Measurements from ENCODE around the gene ARHGAP30.
"Not testable (repeated sequence)": the region's sequence is repeated elsewhere in the genome, so short reads cannot be mapped to it uniquely, and the experiment has no call there.

Gene ARHGAP30, protein sequence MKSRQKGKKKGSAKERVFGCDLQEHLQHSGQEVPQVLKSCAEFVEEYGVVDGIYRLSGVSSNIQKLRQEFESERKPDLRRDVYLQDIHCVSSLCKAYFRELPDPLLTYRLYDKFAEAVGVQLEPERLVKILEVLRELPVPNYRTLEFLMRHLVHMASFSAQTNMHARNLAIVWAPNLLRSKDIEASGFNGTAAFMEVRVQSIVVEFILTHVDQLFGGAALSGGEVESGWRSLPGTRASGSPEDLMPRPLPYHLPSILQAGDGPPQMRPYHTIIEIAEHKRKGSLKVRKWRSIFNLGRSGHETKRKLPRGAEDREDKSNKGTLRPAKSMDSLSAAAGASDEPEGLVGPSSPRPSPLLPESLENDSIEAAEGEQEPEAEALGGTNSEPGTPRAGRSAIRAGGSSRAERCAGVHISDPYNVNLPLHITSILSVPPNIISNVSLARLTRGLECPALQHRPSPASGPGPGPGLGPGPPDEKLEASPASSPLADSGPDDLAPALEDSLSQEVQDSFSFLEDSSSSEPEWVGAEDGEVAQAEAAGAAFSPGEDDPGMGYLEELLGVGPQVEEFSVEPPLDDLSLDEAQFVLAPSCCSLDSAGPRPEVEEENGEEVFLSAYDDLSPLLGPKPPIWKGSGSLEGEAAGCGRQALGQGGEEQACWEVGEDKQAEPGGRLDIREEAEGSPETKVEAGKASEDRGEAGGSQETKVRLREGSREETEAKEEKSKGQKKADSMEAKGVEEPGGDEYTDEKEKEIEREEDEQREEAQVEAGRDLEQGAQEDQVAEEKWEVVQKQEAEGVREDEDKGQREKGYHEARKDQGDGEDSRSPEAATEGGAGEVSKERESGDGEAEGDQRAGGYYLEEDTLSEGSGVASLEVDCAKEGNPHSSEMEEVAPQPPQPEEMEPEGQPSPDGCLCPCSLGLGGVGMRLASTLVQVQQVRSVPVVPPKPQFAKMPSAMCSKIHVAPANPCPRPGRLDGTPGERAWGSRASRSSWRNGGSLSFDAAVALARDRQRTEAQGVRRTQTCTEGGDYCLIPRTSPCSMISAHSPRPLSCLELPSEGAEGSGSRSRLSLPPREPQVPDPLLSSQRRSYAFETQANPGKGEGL

DNA sequence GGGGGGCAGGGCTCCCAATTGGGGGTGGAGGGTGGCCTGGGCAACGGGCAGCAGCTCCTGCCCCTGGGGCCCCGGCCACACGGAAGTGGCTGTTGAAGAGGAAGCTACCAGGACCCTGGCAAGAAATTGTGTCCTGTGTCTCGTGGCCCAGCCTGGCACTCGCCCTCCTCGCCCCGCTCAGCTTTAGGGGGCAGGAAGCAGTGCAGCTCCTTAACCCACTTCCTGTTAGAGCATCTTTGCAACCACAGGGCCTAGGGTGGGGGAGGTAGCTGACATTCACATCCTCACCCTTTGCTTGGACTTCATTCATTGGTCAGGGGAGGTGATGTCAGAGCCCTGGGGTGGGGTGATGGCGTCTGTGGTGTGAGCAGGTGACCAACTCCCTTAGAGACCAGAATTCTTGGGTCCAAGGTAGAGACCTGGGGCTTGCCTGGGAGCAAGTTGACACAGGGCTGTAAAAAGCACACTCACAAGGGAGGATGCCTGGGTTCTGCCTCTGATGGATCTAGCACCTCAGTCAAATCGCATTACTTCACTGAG, at the start of gene ARHGAP30:
Gene ARHGAP30 (minus strand): TSS at position 161 of the 540 bp plus-strand sequence. CDS start 267 bp downstream, outside the sequence.
- DNase-seq = peak; percentile 79

DNA sequence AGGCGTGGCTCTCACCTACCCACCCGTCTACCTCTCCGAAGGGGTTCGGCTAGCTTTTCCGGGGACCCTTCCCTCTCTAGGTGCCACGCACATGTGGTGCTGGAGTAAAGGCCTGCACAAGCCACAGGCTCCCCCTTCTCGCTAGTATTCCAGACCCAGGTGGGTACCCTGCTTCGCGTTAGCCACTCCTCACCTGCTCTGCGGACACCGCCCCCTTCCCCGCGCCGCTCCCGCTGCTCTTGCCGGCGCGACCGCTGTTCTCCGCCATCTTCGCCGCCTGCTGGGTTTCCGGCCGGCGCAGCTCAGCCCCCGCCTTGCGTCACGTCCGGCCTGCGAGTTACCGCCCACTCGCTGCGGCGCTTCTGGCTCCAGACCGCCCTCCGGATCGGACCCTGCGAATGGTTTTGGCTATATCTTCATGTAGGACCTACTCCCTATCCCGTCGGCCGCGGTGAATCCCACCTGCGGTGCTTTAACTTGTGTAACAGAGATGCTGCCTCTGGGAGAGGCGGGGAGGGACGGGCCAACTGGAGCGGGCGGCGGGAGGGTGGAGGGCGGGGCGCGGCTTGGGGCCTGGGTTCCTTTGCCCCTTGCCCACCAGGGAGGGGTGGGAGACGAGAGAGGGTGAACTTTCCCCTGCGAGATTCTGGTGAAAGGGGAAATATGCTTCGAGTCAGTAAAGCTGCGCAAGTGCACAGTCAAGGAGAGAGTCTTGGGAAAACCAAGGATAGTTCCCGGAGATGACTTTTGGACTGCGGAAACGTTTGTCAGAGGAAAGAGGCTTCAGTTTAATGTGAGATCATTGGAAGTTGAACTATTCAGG, 48.3 kb upstream of the ARHGAP30 start, which contains the start of the genes NIT1 and PFDN2:
Gene NIT1 (plus strand): TSS at position 347 of the 823 bp plus-strand sequence. CDS start 72 bp downstream, at position 419.
Gene PFDN2 (minus strand): TSS at position 279 of the 823 bp plus-strand sequence. CDS start 11 bp downstream, at position 268.
- DNase-seq = peak; percentile 85

DNA sequence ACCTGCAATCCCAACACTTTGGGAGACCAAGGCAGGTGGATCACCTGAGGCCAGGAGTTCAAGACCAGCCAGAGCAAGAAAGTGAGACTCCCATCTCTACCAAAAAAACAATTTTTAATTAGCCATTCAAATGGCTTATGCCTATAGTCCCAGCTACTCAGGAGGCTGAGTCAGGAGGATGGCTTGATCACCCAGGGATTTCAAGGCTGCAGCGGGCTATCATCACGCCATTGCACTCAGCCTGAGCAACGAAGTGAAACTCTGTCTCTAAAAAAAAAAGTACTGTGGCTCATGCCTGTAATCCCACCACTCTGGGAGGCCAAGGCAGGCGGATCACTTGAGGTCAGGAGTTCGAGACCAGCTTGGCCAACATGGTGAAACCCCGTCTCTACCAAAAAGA, 46.3 kb upstream of the ARHGAP30 start:
- not testable (repeated sequence) for DNase-seq

DNA sequence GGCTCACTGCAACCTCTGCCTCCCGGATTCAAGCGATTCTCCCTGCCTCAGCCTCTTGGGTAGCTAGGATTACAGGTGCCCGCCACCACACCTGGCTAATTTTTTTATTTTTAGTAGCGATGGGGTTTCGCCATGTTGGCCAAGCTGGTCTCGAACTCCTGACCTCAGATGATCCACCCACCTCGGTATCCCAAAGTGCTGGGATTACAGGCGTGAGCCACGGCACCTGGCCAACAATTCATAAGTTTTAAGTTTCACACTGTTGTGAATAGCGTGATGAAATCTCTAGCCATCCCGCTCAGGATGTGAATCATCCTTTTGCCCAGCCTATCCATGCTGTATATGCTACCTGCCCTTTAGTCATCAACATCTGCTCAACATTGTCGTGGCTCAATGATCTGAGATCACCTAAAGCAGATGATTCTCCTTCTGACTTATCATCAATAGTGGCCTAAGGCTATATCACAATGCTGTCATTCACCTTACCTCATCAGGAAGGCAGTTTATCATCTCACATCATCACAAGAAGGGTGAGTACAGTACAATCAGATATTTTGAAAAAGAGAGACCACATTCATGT, 45.5 kb upstream of the ARHGAP30 start:
- peak; percentile 29 for DNase-seq

DNA sequence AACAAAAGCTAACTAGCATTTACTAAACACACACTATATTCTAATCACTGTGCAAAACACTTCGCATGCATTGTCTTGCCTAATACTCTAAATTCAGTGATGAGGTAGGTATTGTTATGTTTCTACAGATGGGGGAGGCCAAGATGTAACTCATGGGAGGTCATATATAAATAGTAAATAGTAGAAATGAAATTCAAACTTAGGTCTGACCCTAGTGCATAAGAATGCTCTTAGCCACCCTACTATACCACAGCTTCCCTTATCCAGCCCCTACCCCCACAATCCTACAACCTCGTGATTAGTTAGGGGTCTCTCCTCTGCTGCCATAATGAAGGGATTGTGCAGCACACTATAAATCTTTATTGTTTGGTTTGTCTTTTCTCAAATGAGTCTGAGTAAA, 44.9 kb upstream of the ARHGAP30 start:
- no peak for DNase-seq

DNA sequence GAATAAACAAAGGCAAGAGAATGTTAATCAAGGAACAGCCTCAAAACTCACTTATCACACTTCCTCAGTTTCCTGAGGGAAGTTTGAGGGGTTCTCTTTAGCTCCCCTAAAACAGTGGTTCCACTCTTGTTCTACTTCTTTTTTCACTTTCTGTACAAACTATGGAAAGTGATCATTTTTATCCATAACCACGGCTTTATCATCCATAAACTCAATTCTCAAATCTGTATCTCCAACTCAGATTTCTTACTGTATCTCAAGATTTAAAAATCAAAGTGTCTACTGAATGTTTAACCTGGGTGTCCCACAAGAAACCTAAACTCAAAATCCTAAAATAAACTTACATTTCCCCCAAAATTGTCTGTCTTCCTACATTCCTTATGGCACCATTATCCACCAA, 44.2 kb upstream of the ARHGAP30 start:
- DNase-seq = no peak

DNA sequence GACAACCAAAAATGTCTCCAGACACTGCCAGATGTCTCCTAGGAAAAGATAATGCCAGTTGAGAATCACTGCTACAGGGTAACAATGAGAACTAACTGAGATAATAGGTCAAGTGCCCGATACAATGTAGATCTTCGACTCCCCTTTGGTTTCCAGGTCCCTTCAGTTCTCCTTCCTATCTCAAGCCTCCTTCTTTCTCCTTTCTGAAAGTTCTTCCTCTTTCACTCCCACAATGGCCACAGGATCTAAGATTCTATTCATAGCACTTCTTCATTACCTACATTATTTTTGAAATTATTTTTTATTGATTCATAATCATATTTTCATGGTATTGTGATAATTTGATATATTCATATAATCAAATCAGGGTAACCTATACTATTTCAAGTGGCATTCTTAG, 41.8 kb upstream of the ARHGAP30 start:
- DNase-seq = no peak

DNA sequence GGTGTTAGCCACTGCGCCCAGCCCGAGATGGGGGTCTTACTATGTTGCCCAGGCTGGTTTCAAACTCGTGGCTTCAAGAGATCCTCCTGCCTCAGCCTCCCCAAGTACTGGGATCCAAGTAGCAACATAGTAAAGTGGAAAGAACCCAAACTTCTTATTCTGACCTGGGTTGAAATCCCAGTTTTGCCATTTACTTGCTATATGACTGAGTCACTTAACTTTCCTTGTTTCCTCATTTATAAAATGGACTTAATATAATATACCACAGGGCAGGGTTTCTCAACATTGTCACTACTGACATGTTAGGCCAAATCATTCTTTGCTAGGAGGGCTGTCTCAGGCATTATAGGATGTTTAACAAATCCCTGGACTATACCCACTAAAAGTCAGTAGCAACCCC, 41.4 kb upstream of the ARHGAP30 start:
- DNase-seq = no peak

DNA sequence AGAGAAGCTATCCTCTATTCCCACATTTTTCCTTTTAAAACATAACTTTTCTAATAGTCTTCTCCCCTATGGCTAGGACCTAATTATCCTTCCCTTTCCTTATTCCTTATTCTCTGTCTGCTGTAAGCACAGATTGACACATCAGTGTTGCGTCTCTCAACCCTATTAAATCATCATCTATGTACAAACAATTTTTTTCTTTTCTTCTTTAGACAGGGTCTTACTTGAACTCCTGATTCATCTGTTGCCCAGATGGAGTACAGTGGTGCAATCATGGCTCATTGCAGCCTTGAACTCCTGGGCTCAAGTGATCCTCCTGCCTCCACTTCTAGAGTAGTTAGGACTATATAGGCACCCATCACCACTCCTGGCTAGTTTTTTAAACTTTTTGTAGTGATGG, 36.7 kb upstream of the ARHGAP30 start:
- no peak for DNase-seq

DNA sequence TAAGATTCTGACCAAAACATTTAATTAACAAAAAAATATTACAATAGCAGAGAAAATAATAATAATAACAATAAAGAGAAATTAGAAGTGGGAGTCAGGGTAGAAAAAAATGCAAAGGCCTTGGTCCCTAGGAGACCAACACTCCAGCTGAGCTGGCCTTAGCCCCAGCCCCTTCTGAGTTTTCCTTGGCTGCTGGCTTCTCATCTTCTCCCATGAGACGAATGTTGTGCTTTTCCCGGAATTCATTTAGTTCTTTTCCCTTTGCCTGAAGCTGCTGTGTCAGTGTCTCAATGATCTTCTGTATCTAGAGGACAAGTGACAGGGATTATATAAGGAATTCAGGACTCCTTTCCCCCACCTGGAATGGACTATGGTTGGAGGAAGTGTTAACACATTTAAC, 30.9 kb upstream of the ARHGAP30 start:
- no peak for DNase-seq

DNA sequence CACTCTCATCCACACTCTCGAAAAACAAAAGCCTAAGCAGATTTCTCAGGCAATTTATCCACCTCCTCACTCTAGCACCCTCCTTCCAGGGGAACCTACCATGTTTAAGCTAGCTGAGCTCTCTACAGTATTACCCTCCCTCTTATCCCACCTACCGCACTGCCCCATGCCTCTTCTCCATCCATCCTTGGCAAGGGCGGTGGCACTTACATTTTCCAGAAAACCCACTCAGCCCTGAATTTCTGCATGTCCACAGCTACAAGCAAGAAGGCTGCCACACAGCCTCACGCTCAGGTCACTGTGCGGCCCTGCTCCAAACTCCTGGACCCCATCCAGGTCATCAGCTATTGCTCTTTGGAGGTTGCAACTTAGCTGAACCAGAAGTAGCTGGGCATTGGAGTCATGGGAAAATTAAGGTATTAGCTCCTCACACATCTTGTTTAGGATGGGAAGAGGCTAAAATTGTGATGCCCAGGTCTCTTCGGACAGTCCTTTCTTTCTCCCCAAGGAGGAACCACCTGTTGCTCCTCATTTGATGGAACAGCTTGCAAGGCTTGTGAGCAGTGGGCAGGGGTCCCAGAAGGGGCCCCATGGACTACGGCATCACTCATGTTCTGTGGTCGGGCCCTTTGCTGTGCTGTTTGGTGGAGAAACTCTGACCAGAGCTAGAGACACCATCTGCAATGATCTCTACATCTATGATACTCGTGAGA, 29.6 kb upstream of the ARHGAP30 start:
- no peak for DNase-seq

DNA sequence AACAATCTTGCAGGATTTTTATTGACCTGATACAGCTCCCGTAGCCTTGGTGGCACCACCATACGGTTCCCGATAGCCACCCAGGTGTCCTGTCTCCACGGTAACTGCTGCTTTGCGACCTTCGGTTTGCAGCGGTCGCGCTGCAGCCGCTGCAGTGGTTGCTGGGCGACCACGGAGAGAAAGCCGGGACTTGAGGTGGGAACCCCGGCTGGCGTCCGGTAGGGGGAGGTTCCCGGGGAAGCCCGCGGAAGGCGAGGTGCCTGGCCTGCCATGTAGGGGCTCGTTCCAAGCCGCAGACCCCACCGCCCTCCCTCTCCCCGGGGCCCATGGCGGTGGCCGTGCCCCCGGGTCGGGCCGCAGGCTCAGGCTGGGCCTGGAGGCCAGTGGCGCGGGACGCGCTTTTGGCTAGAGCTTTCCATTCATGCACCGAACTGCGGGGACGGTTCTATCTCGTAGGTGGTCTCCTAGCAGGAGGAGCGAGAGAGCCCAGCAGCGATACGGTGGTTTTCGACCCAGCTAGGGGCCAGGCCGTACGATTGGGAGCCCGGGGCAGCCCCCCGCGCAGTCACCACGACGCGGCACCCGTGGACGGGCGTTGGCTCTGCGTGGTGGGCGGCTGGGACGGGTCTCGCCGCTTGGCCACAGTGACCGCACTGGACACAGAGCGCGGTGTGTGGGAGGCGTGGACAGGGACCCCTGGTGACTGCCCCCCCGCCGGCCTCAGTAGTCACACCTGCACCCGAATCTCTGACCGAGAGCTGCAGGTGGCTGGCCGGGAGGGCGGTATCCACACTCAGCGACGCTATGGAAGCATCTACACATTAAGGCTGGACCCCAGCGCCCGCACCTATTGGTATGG, 28.7 kb upstream of the ARHGAP30 start, which contains the start of gene KLHDC9:
Gene KLHDC9 (plus strand): TSS at position 152 of the 859 bp plus-strand sequence. CDS start 175 bp downstream, at position 327.
- peak; percentile 56 for DNase-seq

DNA sequence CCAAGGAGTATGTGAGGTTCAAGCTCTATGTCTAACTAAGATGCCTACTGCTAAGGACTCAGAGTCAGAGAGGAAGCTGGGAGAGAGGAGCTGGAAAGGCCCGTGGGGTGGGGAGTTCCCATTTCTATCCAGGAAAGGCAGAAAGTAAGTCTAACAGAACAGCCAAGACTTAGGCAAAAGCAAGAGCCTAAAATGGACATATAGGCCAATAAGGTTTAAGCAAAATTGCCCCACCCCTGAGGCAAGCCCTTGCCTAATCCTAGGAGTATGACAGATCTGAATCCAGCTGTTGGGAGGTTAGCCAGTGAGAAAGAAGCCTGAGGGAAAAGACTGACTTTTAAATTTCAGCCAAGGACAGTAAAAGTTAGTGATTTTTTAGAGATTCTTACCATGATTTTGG, 26.8 kb upstream of the ARHGAP30 start:
- DNase-seq = no peak

DNA sequence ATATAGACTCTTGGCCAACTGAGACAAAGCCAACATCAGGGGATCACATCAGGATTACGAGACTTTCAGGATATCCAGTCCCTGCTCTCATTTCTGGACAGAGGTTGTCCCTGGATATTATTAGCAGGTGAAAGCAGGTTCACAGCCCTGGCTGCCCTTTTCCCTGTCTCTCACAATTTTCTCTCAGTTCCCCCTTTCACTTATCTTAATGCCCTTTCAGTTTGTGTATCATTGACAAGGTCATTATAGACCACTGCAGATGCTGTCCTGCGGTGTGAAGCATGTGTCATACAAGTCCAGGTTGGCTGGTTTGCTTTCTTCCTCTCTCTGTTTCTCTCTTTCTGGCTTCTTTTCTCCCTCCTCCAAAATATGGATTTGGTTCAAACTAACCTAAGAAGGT, 26.3 kb upstream of the ARHGAP30 start:
- DNase-seq = no peak

DNA sequence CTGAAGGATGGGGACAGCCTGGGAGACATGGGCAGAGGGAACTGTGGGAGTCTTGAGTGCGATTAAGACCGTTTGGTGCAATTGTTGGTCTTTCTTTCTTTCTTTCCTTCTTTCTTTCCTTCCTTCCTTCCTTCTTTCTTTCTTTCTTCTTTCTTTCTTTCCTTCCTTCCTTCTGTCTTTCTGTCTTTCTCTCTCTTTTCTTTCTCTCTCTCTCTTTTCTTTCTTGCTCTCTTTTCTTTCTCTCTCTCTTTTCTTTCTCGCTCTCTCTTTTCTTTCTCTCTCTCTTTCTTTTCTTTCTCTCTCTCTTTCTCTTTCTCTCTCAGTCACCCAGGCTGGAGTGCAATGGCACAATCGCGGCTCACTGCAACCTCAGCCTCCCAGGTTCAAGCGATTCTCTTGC, 25.5 kb upstream of the ARHGAP30 start:
- DNase-seq = no peak

DNA sequence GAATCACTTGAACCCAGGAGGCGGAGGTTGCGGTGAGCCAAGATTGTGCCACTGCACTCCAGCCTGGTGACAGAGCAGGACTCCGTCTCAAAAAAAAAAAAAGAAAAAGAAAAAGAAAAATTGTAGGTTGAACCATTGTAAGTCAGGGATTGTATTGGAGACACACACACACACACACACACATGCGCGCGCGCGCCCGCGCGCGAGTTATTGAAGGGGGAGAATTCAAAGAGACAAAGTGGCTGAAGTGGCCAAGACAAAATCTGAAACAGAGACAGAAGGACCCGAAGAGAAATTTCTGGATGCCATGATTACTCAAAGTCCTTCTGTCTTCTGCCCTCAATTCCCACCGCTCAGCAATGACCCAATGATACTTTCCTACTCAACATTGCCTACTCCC, 24.8 kb upstream of the ARHGAP30 start:
- no peak for DNase-seq

DNA sequence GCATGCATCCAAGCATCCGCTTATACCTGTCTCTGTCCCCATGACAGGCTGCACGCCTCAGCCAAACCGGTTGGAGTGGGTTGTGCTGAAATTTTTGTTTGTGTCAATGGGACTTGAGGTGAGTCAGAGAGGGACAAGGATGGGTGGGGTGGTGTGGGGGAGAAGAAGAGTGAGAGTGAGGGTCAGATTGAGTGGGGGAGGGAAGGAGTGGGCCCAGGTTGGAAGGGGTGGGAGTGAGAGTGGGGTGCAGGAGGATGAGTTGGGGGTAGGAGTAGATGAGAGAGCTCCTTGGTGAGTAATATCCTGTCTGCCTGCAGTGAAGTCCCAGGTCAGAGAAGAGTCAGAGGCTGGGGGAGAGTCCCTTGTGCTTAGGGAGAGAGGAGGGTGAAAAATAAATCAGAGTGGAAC, 22.9 kb upstream of the ARHGAP30 start:
- DNase-seq = peak; percentile 51

DNA sequence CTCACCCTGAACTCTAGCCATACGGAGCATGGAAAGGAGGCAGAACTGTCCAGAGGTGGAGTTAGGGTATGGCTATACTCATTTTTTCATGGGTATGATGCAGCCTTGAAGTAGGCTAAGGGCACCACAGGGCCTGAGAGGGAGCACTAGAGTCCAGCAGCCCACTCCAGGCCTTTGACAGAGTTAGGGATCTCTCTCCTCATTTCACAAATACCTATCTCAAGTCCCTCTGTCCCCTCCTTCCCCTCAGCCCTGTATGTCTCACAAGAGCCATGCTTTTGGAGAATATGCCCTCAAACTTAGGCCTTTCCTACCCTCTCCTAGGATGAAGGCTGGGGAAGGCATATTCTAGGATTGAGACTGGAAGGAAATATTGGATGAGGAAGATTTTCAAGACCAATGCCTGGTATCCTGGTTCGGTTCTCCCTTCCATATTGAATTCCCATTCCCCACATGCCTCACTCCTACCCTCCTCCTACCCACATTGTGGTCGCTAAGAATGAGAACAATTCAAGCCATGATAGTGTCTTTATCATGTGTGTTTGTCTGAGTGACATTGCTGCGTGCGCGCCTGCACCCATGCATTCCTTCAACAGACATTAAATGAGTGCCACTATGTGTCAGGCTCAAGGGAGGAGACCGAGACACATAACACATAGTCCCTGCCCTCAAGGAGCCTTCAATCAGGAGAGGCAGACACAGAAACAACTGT, 22.3 kb upstream of the ARHGAP30 start:
- no peak for DNase-seq

DNA sequence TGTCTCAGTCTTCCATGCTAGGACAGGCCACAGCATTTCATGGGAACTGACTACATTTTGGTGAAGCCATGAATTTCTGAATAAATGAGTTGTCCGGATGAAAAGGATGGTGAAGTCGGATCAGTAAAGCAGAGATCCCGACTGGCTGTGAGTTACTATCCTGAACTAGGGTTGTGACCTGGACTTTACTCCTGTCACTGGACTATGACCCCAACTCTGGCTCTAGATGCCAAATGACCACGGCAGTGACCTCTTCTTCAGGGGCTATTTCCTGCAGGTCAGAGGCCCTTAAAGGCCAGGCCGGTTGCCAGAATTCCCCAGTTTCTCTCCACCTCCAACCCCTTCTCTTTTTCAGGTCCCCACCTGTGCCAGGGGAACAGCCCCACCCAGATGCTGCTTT, 21.4 kb upstream of the ARHGAP30 start:
- no peak for DNase-seq
